ENCODE results near the gene NAV2. TPM values are rescaled to one million over a fixed set of nuclear protein-coding genes. Genes with fewer than 3 reads are reported as not detected.

The NAV2 gene
- total RNA-seq, 1 experiment from 2014 or later: 139 TPM

- POLR2A ChIA-PET: interaction anchor here (0.8 to 0.9 kb wide), 2 partner anchors 11 to 178 kb away, joined by 3 to 7 read pairs; no protein-coding TSS in a partner anchor
- H3K4me3 Mint-ChIP-seq (ENCODE audit: unreplicated experiment): no peak overlapping the region
- no peak for DNase-seq (ENCODE audit: unreplicated experiment)
- H3K27ac Mint-ChIP-seq (ENCODE audit: low read depth, unreplicated experiment): no peak overlapping the region
- no peak for TF ChIP-seq CTCF (IDR thresholded peaks at IDR 0.05; ENCODE audit: unreplicated experiment)
- no peaks in the 10 kb centered on the region for H3K9me3 Mint-ChIP-seq (ENCODE audit: unreplicated experiment)
- intact Hi-C loops (cut with micrococcal nuclease): no loop called here
- H3K4me1 Mint-ChIP-seq (ENCODE audit: insufficient read depth, unreplicated experiment): peaks cover 24% of the 10 kb centered on the region
- no TSS peak for BruUV-seq (replicated peaks)
- H3K36me3 Mint-ChIP-seq (ENCODE audit: insufficient read depth, unreplicated experiment): peaks cover 12% of the 10 kb centered on the region
- no peaks in the 10 kb centered on the region for H3K27me3 Mint-ChIP-seq (ENCODE audit: insufficient read depth, unreplicated experiment)
- CTCF ChIA-PET: interaction anchor here (0.6 to 6.1 kb wide), 8 partner anchors 10 to 420 kb away, joined by 3 to 79 read pairs (median 3); no protein-coding TSS in a partner anchor
Measured at GRCh38 chr11:19933801-19934488, 221.3 kb downstream of the NAV2 start.

- intact Hi-C loops (cut with micrococcal nuclease): no loop called here
- TF ChIP-seq CTCF (IDR thresholded peaks at IDR 0.05; ENCODE audit: unreplicated experiment): no peak
- DNase-seq (ENCODE audit: unreplicated experiment): no peak
- no TSS peak for BruUV-seq (replicated peaks)
- Mint-ChIP-seq H3K36me3 (ENCODE audit: insufficient read depth, unreplicated experiment) (peaks cover 13% of the 10 kb centered on the region), H3K9me3 (ENCODE audit: unreplicated experiment) (no peaks in the 10 kb centered on the region), H3K4me1 (ENCODE audit: insufficient read depth, unreplicated experiment) (peaks cover 24% of the 10 kb centered on the region), H3K4me3 (ENCODE audit: unreplicated experiment) (no peak overlapping the region), H3K27me3 (ENCODE audit: insufficient read depth, unreplicated experiment) (no peaks in the 10 kb centered on the region), H3K27ac (ENCODE audit: low read depth, unreplicated experiment) (no peak overlapping the region)
- ChIA-PET POLR2A (interaction anchor here (0.5 to 1.0 kb wide), 3 partner anchors 12 to 406 kb away, joined by 3 to 4 read pairs (median 3); no protein-coding TSS in a partner anchor), CTCF (interaction anchor here (0.6 to 6.1 kb wide), 11 partner anchors 9 to 424 kb away, joined by 3 to 79 read pairs (median 3); no protein-coding TSS in a partner anchor)
Measured at GRCh38 chr11:19934828-19935259, 222.2 kb downstream of the NAV2 start.

- no peak overlapping the region for H3K4me3 Mint-ChIP-seq (ENCODE audit: unreplicated experiment)
- TF ChIP-seq CTCF (IDR thresholded peaks at IDR 0.05; ENCODE audit: unreplicated experiment): no peak
- no peak for DNase-seq (ENCODE audit: unreplicated experiment)
- H3K4me1 Mint-ChIP-seq (ENCODE audit: insufficient read depth, unreplicated experiment): peaks cover 24% of the 10 kb centered on the region
- no peaks in the 10 kb centered on the region for H3K27me3 Mint-ChIP-seq (ENCODE audit: insufficient read depth, unreplicated experiment)
- peaks cover 20% of the 10 kb centered on the region for H3K36me3 Mint-ChIP-seq (ENCODE audit: insufficient read depth, unreplicated experiment)
- intact Hi-C loops (cut with micrococcal nuclease): no loop called here
- H3K9me3 Mint-ChIP-seq (ENCODE audit: unreplicated experiment): no peaks in the 10 kb centered on the region
- ChIA-PET POLR2A (interaction anchor here (0.9 to 1.0 kb wide), 2 partner anchors 124 to 180 kb away, joined by 3 to 4 read pairs; no protein-coding TSS in a partner anchor), CTCF (interaction anchor here (0.5 to 6.1 kb wide), 17 partner anchors 9 to 621 kb away, joined by 3 to 79 read pairs (median 5); no protein-coding TSS in a partner anchor)
- no peak overlapping the region for H3K27ac Mint-ChIP-seq (ENCODE audit: low read depth, unreplicated experiment)
- BruUV-seq (replicated peaks): no TSS peak
Measured at GRCh38 chr11:19935507-19935906, 222.9 kb downstream of the NAV2 start.

- intact Hi-C loops (cut with micrococcal nuclease): no loop called here
- no peak for DNase-seq (ENCODE audit: unreplicated experiment)
- POLR2A ChIA-PET: interaction anchor here (0.5 to 0.9 kb wide), 2 partner anchors 179 to 422 kb away, joined by 3 read pairs; no protein-coding TSS in a partner anchor
- H3K27me3 Mint-ChIP-seq (ENCODE audit: insufficient read depth, unreplicated experiment): no peaks in the 10 kb centered on the region
- H3K9me3 Mint-ChIP-seq (ENCODE audit: unreplicated experiment): no peaks in the 10 kb centered on the region
- CTCF ChIA-PET: interaction anchor here (0.8 to 6.1 kb wide), 16 partner anchors 10 to 419 kb away, joined by 3 to 79 read pairs (median 6); no protein-coding TSS in a partner anchor
- H3K27ac Mint-ChIP-seq (ENCODE audit: low read depth, unreplicated experiment): no peak overlapping the region
- no peak for TF ChIP-seq CTCF (IDR thresholded peaks at IDR 0.05; ENCODE audit: unreplicated experiment)
- peaks cover 24% of the 10 kb centered on the region for H3K4me1 Mint-ChIP-seq (ENCODE audit: insufficient read depth, unreplicated experiment)
- BruUV-seq (replicated peaks): no TSS peak
- peaks cover 30% of the 10 kb centered on the region for H3K36me3 Mint-ChIP-seq (ENCODE audit: insufficient read depth, unreplicated experiment)
- H3K4me3 Mint-ChIP-seq (ENCODE audit: unreplicated experiment): no peak overlapping the region
Measured at GRCh38 chr11:19936461-19936860, 223.8 kb downstream of the NAV2 start.
